ENCODE results near the gene PRCC.
"Not testable (repeated sequence)": the region's sequence is repeated elsewhere in the genome, so short reads cannot be mapped to it uniquely, and the experiment has no call there.

The PRCC gene

GRCh38 chr1:156754219-156754618 lies 13.1 kb upstream of the PRCC start:
- intact Hi-C loops (cut with DNase I): no loop called here
- peak in 1 of 42 donors; percentile 4 for DNase-seq

GRCh38 chr1:156755527-156755950 lies 11.8 kb upstream of the PRCC start:
- intact Hi-C loops (cut with DNase I): no loop called here
- no peak for DNase-seq

GRCh38 chr1:156756355-156756754 lies 11.0 kb upstream of the PRCC start:
- DNase-seq: no peak
- intact Hi-C loops (cut with DNase I): no loop called here

- intact Hi-C loops (cut with DNase I): not testable (repeated sequence)
These were observed 9.6 kb upstream of the PRCC start for GRCh38 chr1:156757572-156758253.

GRCh38 chr1:156760092-156760795 lies 7.1 kb upstream of the PRCC start:
- DNase-seq: no peak

More at GRCh38 chr1:156757572-156758253, 9.6 kb upstream of the PRCC start:
- DNase-seq: peak in 1 of 42 donors; percentile 3

GRCh38 chr1:156760796-156761104 lies 6.6 kb upstream of the PRCC start:
- no peak for DNase-seq
- intact Hi-C loops (cut with DNase I): no loop called here

More at GRCh38 chr1:156760092-156760795, 7.1 kb upstream of the PRCC start:
- intact Hi-C loops (cut with DNase I): no loop called here

GRCh38 chr1:156765136-156765535 lies 2.2 kb upstream of the PRCC start:
- DNase-seq; intact Hi-C loops (cut with DNase I): not testable (repeated sequence)

GRCh38 chr1:156765666-156766065 lies 1.7 kb upstream of the PRCC start:
- DNase-seq: no peak
- intact Hi-C loops (cut with DNase I): loop anchor here (2.0 kb wide), 1 partner anchor 15 kb away; the partner anchor contains the start of gene HDGF

- DNase-seq: peak in 9 of 42 donors; percentile 12 to 47 (median 26)
- intact Hi-C loops (cut with DNase I): loop anchor here (1.0 to 2.0 kb wide), 2 partner anchors 16 to 25 kb away; partner anchors contain the start of genes HDGF and MRPL24
These were observed 836 bp upstream of the PRCC start for GRCh38 chr1:156766298-156767100.

GRCh38 chr1:156767879-156768604 lies 707 bp downstream of the PRCC start:
- intact Hi-C loops (cut with DNase I): loop anchor here (1.0 to 2.0 kb wide), 2 partner anchors 17 to 27 kb away; partner anchors contain the start of genes HDGF and MRPL24
- peak in 16 of 42 donors; percentile 16 to 45 (median 31) for DNase-seq

GRCh38 chr1:156768610-156769295 lies 1.4 kb downstream of the PRCC start:
- intact Hi-C loops (cut with DNase I): no loop called here
- DNase-seq: no peak

- intact Hi-C loops (cut with DNase I): no loop called here
- DNase-seq: no peak
These were observed 4.9 kb downstream of the PRCC start for GRCh38 chr1:156772222-156772621.

- DNase-seq: peak in 1 of 42 donors; percentile 27
These were observed 5.6 kb downstream of the PRCC start for GRCh38 chr1:156772728-156773497.

GRCh38 chr1:156773607-156774006 lies 6.3 kb downstream of the PRCC start:
- intact Hi-C loops (cut with DNase I): no loop called here
- DNase-seq: no peak

More at GRCh38 chr1:156772728-156773497, 5.6 kb downstream of the PRCC start:
- intact Hi-C loops (cut with DNase I): no loop called here

GRCh38 chr1:156775799-156776198 lies 8.5 kb downstream of the PRCC start:
- DNase-seq: peak in 1 of 42 donors; percentile 25
- intact Hi-C loops (cut with DNase I): no loop called here

- DNase-seq: peak in 1 of 42 donors; percentile 9
- intact Hi-C loops (cut with DNase I): no loop called here
These were observed 9.6 kb downstream of the PRCC start for GRCh38 chr1:156776942-156777341.

GRCh38 chr1:156777573-156777972 lies 10.2 kb downstream of the PRCC start:
- DNase-seq: no peak
- intact Hi-C loops (cut with DNase I): no loop called here

Measured in head of caudate nucleus (tissue), 42 donors.